ENCODE data around the gene RAB17.

Gene RAB17

GRCh38 chr2:237628247-237629187 lies 38.0 kb upstream of the RAB17 start:
- TF ChIP-seq CTCF (IDR thresholded peaks at IDR 0.05) = no peak
- no peak for DNase-seq (ENCODE audit: low spot score)
- Histone ChIP-seq H3K27ac (peak overlapping the region; percentile 84 to 93), H3K4me3 (peak overlapping the region; percentile 78)

GRCh38 chr2:237627441-237628246 lies 37.1 kb upstream of the RAB17 start, which contains the start of gene LRRFIP1:
LRRFIP1 (plus strand) TSS chr2:237627587; CDS start chr2:237627645, 58 bp downstream.
- peak within 1 kb of the TSS; percentile 78 for H3K4me3 ChIP-seq
- no peak for TF ChIP-seq CTCF (IDR thresholded peaks at IDR 0.05)
- no peak for DNase-seq (ENCODE audit: low spot score)
- peak within 1 kb of the TSS; percentile 84 to 93 for H3K27ac ChIP-seq

GRCh38 chr2:237626813-237627440 lies 36.4 kb upstream of the RAB17 start:
- TF ChIP-seq CTCF (IDR thresholded peaks at IDR 0.05) = no peak
- DNase-seq (ENCODE audit: low spot score) = no peak
- H3K4me3 ChIP-seq = peak overlapping the region; percentile 78
- H3K27ac ChIP-seq = peak overlapping the region; percentile 84 to 93

- peak overlapping the region; percentile 84 to 93 for H3K27ac ChIP-seq
- no peak overlapping the region for H3K4me3 ChIP-seq
- DNase-seq (ENCODE audit: low spot score) = no peak
- no peak for TF ChIP-seq CTCF (IDR thresholded peaks at IDR 0.05)
Measured at GRCh38 chr2:237625777-237626176, 35.2 kb upstream of the RAB17 start.

- no peak overlapping the region for H3K4me3 ChIP-seq
- H3K27ac ChIP-seq = peak overlapping the region in 1 of 2 donors; percentile 84
- DNase-seq (ENCODE audit: low spot score) = no peak
- no peak for TF ChIP-seq CTCF (IDR thresholded peaks at IDR 0.05)
Measured at GRCh38 chr2:237625216-237625705, 34.7 kb upstream of the RAB17 start.

GRCh38 chr2:237624565-237624964 lies 34.0 kb upstream of the RAB17 start:
- peak overlapping the region in 1 of 2 donors; percentile 84 for H3K27ac ChIP-seq

More at GRCh38 chr2:237624565-237624964, 34.0 kb upstream of the RAB17 start:
- DNase-seq (ENCODE audit: low spot score) = no peak
- H3K4me3 ChIP-seq = no peak overlapping the region
- TF ChIP-seq CTCF (IDR thresholded peaks at IDR 0.05) = no peak

Data from coronary artery (tissue), 2 donors.